ENCODE data around the gene STX16.

Gene STX16

DNA sequence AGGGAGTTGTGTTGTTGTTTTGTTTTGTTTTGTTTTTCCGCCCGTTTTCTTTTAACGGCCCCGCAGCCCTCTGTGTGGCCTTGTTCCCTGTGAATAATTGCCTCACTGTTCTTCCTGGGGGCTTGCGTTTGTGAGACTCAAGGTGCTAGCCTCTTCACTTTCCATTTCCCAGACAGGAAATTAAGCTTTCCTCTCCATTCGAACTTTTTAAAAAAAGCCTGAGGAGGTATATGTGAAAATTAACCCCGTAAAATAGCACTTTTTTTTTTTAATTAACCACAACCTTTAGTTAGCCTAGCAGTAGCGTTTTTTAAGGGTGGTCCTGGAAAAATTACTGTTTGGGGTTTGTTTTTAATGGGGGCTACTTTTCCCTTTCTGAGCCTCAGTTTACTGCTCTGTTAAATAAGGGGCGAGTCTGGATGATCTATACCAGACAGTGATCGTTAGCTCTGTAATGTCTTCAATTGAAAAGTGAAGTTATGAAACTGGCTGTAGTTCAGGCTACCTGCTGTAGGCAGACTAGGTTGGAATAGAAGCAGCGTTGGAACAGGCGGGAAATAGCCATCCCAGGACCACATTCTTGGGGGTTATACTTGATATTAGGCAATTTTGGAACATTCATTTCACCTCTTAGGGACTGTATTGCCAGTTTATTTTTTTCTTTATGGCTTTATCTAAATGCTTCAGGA, 1.7 kb downstream of the STX16 start:
- no peak for DNase-seq (ENCODE audit: low spot score)

DNA sequence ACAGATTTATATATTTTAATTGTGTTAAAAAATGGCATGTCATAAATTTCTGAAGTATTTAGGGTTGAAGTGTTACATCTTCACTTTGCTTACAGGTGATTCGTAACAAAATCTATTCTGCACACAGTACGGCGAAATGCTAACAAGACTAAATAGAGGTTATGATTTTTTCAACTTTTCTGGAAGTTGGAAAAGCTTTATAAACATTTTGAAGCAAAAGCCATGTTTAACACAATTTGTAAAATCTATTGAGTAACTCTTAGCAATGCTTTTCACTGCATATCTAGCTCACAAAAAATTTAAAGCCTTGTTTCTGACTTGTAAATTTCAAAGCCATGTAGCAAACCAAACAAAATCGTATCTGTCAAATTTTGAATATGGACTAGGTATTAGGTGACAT, 3.3 kb downstream of the STX16 start:
- no peak for DNase-seq (ENCODE audit: low spot score)

DNA sequence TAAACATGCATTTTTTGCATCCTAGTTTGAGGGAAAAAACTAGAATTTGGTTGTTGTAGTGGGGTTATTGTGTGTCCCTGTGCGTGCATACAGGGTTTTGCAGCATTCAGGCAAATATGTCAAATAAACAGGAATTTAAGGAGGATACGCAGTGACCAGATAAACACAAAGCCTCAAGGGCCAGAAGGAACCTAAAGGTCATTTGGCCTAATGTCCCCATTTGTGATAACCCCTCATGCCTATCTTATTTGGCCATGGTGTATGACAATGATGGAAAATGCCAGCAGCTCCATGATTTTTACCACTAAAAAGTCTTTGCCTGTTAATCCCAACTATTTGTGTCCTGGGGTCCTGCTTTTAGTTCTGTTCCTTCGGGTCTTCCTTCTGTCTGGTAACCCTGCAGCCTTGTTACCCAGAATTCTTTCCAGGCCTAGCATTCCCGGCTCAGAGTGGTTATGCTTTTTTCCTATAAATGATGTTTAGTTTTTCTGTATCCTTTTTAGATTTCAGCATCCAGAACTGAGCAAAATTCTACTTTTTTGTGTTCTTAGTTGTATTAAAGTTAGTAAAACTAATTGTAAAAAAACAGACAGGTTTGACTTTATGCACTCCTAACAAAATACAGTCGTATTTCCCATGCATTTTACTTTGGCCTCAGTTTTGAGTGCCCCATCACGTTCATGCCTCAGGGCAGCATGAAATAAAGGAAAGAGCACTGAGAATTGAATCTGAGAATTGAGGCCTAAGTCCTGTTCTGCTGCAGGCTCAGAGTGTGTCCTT, 4.4 kb downstream of the STX16 start:
- no peak for DNase-seq (ENCODE audit: low spot score)

DNA sequence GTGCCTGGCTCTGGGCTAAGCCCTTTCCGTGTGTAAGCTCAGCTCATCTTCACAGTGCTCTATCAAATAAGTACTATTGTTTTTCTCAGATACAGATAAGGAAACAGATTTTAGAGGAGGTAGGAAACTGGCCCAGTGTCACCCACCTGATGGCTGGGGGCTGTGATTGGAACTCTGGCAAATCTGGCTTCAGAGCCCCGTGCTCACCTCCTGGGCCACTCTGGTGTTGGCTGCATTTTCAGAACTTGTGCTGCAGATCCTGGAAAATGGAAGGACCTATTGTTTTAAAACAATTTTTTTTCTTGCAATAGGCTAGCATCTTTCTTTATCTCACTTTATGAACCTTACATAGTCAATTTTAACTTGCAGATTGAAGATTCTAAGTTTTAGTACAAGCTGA, 5.7 kb downstream of the STX16 start:
- no peak for DNase-seq (ENCODE audit: low spot score)

DNA sequence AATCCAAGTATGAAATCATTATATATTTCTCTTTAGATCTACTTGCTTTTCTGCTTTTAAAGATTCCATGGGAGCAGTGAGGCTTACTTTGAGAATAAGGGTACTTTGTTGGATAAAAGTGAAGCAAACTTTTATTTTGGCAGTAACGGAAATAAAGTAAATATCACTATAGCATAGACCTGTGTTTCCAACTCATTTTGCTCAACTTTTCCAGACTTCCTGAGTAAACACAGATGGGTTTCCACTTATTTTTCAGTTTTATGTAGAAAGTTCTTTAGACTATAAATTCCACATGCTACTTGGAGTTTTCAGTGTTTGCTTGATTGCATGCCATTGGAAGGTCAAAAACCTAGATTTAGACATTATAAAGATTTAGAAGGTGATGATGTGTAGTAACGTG, 6.2 kb downstream of the STX16 start:
- DNase-seq (ENCODE audit: low spot score): no peak

DNA sequence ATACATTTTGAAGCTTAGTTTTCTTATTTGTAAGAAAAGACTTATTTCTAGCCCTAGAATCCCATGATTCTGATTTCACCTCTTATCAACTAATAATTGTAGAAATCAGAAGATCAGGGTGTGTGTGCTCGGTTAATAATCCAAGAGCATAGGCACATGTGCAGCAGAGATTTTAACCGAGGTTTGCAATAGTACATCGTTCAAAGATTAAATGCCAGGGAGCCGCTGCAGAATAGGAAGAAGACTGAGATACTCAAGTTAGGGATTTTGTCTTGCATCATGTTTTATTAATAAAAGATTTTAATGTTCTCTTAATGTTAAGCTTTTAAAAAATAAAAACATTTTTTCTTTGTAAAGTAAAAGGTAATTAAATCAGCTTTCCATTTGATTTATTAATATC, 6.9 kb downstream of the STX16 start:
- DNase-seq (ENCODE audit: low spot score): no peak

DNA sequence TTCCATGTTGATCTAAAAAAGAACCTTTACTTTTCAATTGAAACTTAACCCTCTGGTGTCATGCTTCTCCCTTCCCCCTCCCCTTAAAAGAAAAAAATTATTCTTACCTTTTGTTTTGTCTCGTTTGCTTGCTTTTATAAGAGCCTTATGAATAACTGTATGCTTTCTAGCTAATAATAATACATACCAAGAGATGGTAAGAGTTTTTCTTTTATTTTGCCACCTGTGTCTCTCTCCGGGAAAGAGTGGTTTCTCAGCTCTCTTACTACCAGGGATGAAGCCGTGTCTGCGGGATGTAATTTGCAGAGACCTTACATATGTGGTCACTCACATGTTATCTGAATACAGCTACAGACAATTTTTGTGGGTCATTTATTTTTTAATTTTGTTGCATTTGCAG, 7.7 kb downstream of the STX16 start:
- DNase-seq (ENCODE audit: low spot score): no peak

DNA sequence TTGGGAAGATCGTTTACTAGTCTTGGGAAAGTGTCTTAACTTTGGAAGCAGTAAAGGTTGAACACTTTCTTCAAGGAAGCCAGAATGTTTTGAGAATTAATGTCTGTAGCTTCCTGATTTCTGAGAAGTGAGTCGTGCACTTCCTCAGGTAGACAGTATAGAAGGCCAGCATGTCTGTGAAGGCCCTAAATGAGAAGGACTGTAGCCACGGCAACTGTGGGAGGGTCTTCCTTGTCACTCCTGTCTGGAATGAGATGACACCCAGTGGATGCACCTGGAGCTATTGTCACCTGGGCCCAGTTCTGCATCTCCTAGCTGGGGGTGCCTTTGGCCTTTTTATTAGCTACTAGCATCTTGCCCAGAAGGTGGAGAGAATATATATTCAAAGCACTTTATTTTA, 8.8 kb downstream of the STX16 start:
- DNase-seq (ENCODE audit: low spot score): peak; percentile 86

DNA sequence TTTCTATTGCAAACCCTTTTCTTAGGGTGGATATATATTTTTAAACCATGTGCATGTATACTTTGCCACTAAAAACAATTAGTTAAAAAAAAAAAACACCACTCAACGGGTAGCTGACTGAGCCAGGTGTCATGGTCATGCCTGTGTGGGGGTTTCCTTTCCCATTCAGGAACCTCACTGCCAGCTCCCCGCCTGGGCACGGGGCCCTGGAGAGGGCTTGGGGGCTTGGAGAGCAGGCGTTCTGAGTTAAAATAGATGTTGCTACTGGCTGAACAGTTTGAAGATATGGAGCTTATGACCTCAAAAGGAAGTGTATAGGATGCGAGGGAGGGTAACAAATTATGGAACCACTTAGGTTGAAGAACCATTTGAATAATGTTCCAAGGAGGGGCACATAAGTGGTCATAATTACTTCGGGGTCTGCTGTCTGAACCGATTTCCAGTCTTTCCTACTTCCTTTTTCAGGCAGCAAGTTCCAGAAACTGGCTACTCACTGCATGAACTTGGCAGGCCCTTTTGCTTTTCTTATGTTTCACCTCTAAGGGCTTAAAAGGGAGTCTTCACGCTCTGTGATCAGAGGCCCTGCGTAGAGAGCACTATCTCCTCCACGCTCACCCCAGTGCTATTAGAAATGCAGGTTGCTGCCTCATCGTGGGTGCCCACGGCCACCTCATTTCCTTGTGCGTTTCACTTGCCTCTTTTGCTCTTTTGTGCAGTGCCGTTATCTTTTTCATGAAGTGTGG, 9.9 kb downstream of the STX16 start:
- no peak for DNase-seq (ENCODE audit: low spot score)

DNA sequence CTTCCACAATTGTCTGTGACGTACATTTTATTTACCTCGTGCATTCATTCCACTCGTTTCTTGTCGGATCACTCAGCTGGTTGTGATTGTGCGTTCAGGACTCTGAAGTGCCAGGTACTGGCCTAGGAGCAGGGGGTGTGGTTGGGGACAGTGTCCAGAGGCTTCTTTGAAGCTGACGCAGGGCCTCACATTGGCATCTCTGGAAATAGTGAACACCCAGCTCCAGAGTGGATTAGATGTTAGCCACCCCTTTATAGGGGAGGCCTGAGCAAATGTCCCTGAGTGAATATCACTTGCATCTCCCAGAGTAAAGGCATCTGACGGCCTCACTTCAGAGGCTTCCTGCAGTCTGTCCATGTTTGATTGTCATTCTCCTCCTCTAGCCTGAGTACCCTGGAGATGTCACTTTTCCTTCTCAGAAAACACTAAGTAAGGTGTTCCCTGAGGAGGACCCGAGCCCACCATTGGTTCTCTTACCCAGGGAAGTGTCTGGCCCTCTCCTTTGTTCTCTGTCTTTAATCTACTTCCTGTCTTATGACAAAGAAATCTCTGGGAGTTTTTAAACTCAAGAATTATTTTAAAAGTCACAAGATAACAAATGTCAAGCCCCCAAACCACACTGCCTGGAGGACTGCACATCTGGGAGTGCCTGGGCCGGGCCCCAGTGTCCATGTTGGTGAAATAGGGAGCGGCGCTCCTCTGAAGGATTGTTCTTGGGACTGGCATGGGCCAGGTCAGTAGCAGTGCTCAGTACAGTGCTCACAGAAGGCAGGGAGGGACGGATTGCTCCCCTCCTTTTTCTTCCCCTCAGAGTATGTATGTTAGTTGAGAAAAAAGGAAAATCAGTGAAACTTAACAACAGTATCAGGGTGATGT, 10.8 kb downstream of the STX16 start:
- no peak for DNase-seq (ENCODE audit: low spot score)

DNA sequence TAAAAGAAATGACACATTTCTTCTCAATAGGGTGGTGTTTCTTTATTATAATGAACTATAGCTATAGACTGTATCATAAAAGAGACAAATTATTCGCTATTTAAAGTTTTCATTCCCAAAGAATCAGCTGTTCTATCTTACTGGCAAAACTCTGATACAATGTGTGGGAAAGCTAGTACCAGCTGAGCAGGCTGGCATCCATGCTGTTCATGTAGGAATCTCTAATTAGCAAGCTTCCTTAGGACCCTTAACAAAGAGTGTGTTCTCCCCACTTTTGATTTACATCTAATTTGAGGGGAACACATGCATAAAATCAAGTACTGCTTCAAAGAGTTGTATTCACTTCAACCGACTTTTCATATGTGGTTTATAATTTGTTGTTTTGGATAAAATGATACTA, 13.2 kb downstream of the STX16 start:
- DNase-seq (ENCODE audit: low spot score): no peak

DNA sequence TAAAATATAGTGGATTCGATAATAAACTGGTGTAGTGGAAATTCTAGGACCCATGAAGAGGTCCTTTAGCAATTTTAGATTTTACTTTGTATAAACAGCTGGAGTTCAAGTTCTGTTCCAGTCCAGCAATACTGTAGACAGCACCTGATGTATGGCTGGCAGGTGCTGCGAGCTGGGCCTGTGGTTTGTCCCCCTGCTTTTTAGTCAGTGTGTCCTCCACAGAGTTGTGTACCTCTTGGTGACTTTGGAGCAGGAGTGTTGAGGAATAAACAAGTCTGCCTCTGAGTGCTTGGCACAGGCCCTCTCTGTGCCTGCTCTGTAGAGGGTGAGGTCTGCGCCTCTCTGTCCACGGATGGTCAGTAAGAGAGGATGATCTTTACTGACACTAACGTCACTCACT, 13.8 kb downstream of the STX16 start:
- no peak for DNase-seq (ENCODE audit: low spot score)

DNA sequence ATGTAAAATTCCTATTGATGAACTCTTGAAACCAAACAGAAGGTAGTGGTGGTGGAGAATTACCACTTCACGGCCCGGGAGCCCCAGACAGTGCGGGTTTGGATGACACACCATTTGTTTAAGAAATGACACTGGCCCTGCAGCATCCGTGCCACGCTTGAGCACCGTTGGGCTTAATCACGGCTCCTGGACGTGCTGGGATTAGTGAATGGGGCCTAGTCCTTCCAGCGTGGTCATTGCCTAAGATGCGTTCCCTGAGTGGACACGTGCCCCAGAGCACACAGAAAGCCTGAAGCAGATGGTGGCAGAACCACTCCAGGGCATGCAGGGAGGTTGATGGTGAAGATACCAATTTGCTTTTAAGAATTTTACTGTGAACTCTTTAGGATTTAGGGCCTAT, 14.5 kb downstream of the STX16 start:
- peak; percentile 81 for DNase-seq (ENCODE audit: low spot score)

DNA sequence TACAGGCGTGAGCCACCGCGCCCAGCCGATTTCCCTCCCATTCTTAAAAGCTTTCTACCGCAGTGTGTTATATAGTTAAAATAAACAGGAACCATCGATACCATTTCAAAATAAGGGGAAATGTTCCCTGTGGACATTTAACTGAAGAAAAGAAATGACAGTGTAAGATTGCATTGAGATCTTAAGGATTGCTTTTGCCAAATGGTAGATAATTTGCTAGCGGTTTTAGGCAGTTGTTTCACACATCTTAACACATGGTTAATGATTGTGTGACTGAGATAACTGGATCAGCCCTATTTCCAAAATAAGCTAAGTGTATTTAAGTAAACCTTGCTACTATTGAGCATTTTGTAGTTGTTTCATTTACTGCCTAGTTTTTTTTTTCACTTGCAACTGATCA, 15.6 kb downstream of the STX16 start:
- no peak for DNase-seq (ENCODE audit: low spot score)

DNA sequence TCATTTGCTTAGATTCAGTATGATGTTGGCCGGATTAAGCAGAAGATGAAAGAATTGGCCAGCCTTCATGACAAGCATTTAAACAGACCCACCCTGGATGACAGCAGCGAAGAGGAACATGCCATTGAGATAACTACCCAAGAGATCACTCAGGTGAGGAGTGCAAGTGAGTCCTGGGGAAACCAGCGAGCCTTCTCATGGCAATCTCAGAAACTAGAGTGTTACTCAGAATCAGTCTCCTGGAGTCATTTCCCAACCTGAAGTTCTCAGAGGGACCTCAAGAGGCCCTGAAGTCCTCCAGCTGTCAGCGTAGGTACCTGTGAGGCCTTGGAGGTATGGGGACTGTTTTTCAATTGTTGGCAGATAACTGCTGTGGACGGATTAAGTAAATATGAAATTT, 16.9 kb downstream of the STX16 start:
- DNase-seq (ENCODE audit: low spot score): no peak

DNA sequence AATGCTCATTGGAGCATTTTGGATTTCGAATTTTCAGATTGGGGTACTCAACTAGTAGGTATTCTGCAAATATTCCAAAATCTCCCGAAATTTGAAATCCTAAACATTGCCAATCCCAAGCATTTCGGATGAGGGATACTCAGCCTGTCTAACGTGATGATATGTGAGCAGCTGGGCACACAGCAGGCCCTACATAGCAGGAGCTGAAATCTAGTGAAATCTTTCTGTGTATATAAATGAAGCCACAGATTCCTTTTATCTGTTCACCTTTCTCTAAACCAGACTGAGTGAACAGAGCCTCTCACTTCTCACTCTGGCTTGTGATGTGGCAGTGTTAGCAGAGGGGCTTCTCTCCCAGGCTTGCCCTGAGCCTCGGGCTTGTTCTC, 17.8 kb downstream of the STX16 start:
- DNase-seq (ENCODE audit: low spot score): no peak

DNA sequence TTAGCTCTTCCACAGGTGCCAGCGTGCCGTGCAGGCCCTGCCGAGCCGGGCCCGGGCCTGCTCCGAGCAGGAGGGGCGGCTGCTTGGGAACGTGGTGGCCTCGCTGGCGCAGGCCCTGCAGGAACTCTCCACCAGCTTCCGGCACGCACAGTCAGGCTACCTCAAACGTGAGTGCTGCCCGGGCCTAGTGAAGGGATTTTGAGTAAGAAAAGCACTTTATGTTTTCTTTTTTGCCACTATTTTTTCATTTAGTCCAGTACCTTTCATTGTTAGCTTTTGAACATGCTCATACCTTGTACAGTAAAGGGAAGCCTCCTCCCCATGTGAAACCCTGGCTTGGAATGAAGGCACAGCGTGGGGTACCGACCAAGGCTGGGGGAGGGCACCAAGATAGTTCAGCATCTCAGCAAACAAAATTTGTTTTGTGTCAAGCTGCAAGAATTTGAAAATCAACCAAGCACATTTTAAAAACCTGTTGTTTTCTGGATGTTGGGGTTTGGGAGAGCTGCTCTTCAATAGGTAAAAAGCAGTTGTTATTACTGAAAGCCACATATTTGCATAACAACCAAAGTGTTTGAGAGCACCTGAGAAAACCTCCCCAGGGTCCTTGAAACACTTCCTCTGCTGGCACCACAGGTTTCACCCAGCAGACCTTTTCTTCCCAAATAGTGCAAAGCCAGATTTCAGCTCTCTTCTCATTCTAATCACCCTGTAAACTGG, 18.4 kb downstream of the STX16 start:
- DNase-seq (ENCODE audit: low spot score): no peak

DNA sequence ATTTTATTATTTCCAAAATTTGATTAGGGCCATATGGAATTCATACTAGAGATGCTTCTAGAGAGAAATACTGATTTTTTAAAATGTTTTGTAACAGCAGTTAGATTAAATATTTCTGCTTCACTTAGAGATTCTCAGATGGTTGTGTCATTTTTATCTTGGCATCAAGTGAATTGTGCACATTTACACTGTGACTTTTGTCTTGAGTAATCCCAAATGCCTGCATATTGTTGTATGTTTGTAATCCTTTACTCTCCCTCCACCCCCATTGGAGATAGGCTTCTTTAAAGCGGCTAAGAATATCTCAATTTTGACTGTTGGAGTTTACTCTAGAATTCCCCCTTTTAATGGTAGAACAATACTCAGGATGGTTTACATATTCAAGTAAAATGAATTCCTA, 19.0 kb downstream of the STX16 start:
- no peak for DNase-seq (ENCODE audit: low spot score)

DNA sequence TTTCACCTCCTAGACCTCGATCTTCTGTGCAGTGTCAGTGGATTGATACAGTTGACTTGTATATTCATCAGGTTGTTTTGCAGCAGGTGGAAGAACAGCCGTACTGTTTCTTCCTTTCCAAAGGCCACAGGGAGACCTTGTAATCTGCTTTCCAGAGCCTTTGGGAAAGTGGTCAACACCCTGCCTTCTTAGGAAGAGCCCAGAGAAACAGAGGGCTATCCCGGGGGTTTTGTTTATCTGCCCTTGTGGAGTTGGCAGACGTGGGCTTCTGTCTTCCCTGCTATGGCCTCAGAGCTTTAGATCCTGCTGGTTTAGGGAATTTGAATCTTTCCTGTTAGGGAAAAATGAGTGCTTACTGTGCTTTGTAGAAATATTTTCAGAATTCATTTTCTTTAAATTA, 19.6 kb downstream of the STX16 start:
- no peak for DNase-seq (ENCODE audit: low spot score)

DNA sequence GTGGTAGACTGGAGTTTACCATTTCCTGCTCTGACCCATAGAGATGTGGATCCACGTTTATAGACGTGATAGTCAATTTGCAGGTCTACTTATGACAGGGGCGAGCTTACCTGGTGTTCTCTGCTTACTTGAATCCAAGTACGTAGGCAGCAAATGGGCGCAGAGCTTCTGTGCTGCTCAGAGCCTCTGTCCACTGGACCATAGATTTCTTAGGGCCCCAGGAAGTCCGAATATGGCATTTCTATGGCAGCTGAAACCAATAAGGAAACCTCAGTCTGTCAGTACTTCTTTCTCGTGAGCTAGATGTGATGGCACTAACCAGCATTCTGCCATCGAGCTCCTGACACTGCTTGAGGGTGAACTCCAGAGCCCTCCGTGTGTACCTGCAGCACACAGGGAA, 22.0 kb downstream of the STX16 start:
- no peak for DNase-seq (ENCODE audit: low spot score)

DNA sequence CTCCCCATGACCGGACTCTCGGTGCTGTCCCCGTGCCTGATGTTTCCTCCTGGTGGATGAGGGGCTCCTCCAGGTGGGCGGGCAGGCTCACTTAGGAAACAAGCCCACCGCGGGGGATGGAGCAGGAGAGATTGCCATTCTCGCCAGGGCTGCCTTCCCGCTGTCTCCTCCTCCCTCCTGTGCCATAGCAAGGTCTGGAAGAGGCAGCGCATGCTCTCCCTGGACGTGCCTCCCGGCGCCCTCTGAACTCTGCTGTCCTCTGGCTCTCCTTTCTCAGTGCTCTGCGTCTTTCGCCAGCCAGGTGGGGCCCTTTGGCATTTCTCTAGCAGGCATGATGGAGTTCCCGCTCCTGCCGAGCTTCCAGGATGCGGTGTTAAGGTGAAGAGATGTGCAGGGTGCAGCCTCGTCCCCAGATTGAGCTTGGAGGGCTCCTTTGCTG, 24.1 kb downstream of the STX16 start:
- DNase-seq (ENCODE audit: low spot score): no peak

DNA sequence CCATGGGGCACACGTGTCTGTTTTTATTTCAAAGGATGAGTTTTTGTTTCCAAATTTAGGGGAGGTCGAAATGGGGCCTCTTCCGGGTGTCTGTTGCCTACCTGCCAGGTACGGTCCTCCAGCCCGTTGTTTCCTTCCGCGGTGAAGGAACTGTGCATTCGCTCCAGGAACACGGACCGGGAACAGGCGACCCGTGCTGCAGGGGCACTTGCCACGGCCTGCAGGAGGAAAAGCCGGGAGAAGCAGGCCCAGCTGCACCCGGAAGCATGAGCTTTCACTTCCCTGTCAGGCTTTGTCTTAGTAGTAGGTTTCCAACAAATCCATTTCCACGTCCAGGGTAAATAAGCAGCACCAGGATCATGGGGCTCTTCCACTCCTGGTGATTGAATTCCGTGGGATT, 24.6 kb downstream of the STX16 start:
- DNase-seq (ENCODE audit: low spot score): no peak
